ENCODE measurements around the gene CCDC149.
"Not testable (repeated sequence)": the region's sequence is repeated elsewhere in the genome, so short reads cannot be mapped to it uniquely, and the experiment has no call there.

CCDC149 gene

GRCh38 chr4:24915121-24915922 lies 2.5 kb upstream of the CCDC149 start:
- DNase-seq, result no peak

DNA sequence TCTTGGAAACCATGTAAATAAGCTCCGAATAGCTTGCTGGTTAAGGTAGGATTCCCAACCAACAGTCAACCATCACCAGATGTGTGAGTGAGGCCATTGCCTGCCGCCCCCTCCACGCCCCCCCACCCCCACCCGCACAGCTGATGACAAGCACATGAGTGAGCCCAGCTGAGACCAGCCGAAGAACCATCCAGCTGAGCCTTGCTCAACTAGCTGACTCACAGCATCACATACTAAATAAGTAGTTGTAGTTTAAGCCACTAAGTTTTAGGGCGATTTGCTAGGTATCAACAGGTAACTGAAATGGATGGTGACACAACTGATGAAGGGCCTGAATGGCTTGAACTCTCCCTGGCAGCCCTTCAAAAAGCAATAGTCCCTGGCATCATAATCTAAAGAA lies 1.6 kb upstream of the CCDC149 start:
- no peak for DNase-seq

GRCh38 chr4:24913119-24913485 lies 260 bp upstream of the CCDC149 start:
- no peak for DNase-seq

- no peak for DNase-seq
Measured at GRCh38 chr4:24910499-24910898, 2.3 kb downstream of the CCDC149 start.

DNA sequence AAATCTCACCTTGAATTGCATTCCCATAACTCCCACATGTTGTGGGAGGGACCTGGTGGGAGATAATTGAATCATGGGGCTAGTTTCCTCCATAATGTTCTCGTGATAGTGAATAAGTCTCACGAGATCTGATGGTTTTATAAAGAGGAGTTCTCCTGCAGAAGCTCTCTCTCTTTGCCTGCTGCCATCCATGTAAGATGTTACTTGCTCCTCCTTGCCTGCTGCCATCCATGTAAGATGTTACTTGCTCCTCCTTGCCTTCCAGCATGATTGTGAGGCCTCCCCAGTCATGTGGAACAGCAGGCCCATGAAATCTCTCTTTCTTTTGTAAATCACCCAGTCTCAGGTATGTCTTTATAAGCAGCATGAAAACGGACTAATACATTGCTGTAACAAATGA lies 3.2 kb downstream of the CCDC149 start:
- not testable (repeated sequence) for DNase-seq

- no peak for DNase-seq
Measured at GRCh38 chr4:24897639-24898038, 15.2 kb downstream of the CCDC149 start.

DNA sequence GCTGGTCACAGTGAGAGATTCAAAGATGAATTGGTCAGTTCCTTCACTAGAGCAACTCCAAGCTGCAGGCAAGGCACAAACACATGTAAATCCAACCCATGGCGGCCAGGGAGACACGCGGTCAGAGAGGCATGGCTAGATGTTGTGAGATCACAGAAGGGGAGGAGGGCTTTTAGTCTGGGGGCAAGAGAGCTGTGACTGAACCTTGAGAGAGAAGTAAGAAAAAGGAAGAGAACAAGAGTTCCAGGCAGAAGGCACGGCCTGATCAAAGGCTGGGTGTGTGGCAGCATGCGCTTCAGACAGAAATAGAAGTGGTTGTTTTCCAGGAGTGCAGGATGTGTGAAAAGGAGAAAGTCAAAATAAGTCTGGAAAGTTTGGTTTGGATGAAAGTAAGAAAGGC lies 15.9 kb downstream of the CCDC149 start:
- no peak for DNase-seq

GRCh38 chr4:24896056-24896455 lies 16.8 kb downstream of the CCDC149 start:
- no peak for DNase-seq

GRCh38 chr4:24895461-24895860 lies 17.4 kb downstream of the CCDC149 start:
- DNase-seq, result no peak

DNA sequence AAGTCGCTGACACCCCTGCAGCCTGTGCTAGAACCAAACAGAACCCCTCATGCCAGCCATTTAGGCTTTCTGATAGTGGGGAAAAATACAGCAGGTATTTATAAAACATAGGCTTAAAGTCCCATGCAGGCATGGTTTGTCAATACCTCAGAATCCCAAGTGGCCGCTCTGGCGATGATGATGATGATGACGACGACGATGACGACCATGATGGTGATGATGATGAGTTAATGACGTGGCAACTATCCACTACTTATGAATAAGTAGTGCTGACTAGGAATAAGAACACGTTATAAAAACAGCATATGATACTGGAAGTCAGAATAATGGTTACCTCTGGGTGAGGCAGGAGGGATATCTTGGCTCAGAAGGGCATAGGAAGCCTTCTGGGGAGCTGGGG lies 18.0 kb downstream of the CCDC149 start:
- no peak for DNase-seq

DNA sequence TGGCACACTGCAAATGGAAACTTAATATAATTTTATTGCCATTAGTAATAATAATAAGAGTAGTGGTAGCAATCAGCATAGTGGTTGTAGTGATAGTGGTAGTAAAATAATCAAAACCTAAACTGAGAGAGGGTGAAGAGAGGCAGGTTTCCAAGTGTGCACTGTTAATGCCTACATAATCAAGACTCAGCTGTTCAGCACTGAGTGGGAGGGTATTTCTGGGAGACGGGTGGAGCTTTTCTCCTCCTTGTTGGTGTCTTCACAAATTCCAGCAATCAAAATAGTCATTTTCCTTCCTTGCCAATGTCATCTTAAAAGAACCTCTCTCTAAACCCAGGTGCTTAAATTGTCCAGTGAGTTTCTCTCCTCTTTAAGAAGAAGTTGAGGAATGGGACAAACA lies 18.6 kb downstream of the CCDC149 start:
- no peak for DNase-seq

- DNase-seq, result no peak
Measured at GRCh38 chr4:24892778-24893177, 20.1 kb downstream of the CCDC149 start.

DNA sequence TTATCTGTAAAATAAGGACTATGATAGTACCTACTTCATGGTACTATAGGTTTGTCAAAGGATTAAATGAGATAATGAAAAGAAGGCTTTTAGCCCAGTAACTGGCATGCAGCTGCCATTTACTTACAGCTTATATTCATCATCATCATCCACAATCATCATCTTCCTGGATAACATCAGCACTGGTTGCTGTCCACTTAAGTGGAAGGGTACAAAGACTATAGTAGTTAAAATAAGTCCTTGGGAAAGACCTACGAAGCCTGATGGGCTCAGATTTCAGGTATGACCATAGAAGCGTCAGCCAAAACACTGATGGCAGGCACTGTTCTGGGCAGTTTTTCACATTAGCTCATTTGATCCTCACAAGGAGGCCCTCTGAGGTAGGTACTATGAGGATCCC lies 20.6 kb downstream of the CCDC149 start:
- DNase-seq, result no peak

DNA sequence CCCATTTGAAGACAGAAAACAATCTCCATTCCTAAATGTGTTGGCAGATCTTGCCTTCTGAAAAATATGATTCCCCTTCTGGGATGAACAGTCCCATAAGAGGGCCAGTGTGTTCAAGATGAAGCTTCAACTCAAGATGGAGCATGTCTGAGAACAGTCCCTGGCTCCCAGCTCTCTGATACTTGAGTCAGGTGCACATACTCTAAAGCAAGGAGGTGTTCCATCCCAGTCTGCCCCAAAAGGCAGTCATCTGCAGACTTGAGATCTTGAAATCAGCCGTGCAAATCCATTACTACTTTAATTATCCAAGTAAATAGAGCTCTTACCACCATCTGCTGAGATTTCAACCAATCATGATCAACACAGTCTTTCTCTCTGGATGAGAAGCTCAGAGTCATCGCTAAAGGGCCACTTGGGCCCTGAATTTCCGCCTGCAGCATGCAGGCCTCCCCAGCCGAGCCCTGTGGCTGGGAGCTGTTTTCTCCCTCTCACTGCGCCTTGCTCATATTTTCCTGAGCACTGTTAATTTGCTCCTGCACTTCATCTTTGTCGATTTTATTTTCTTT lies 22.2 kb downstream of the CCDC149 start:
- DNase-seq, result no peak

GRCh38 chr4:24889991-24890390 lies 22.9 kb downstream of the CCDC149 start:
- no peak for DNase-seq

- peak; percentile 80 for DNase-seq
Measured at GRCh38 chr4:24888475-24889344, 24.1 kb downstream of the CCDC149 start.

GRCh38 chr4:24887881-24888430 lies 24.9 kb downstream of the CCDC149 start:
- DNase-seq, result no peak

GRCh38 chr4:24886596-24886995 lies 26.2 kb downstream of the CCDC149 start:
- DNase-seq, result no peak

DNA sequence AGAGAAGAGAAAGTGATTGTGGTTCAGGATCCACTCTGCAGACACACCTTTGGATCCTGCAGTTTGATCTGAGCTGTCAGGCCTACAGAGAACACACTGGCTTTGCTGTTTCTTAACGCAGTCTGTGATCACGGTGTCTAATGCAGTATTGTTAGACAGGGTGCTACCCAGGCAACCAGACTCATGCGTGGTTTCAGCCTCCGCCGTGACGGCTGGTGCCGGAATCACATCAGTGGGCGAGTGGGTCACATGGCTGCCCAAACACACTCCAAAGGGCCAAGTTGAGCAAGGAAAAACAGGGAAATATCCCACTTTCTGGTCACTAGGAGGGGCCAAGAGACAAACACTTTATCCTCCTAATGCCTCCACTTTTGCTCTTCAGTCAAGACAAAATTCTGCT lies 27.5 kb downstream of the CCDC149 start:
- no peak for DNase-seq

DNA sequence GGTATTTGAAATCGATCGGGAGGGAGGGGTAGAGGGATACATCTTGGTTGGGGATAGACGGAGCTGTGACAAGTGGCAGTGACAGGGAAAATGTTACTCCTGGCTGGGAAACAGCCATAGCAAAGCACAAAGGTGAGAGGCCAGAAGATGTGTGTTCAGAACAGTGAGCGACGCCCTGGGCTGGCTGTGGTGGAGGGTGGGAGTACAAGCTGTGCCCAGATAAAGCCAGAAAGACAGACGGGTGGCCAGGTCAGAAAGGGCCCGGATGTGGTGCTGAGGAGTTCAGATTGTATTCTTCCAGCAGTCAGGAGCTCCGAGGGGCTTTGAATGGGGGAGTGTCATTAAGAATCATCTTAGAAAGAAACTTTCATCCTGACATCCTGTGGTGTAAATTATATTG lies 27.9 kb downstream of the CCDC149 start:
- no peak for DNase-seq

GRCh38 chr4:24881508-24882196 lies 31.2 kb downstream of the CCDC149 start:
- peak; percentile 4 for DNase-seq

- DNase-seq, result no peak
Measured at GRCh38 chr4:24880186-24880585, 32.7 kb downstream of the CCDC149 start.

DNA sequence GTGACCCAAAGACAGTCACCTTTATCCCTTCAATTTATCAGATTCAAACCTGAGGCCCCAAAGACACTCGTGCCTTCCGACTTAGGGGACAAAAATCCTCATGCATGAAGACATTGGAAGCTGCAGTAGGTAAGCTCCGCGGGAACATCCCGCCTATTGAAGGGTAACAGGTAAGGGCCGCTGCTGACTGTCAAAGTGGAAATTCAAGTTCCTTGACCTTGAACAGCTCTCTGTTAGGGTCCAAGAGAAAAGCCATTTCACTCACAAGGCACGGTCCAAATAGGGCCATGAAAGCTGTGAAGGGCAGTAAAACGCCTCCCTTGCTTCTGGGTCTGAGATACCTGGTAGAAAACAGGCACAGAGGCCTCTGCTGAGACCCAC lies 34.2 kb downstream of the CCDC149 start:
- no peak for DNase-seq

Measured in OCI-M1 (cell line).